Transverse colon (tissue), 4 donors: ENCODE data around the gene MBNL2.

Experiments used
- CTCF ChIP-seq, 5 experiments: fragments of 200-600 bp in 3 of 5; fragments of 450-650 bp in 2 of 5; sonication (generic) in 3 of 5; IDR thresholded peaks; 1 replicate in 2 of 5; 2 replicates in 3 of 5; pipeline ENCODE4 v1.5.1; 2016 to 2017; ENCODE audit warnings: antibody characterized with exemption in 5 of 5, inconsistent platforms in 3 of 5, mild to moderate bottlenecking in 2 of 5, moderate library complexity in 1 of 5
- POLR2AphosphoS5 ChIP-seq, 3 donors: sonication (generic); formaldehyde crosslinking; IDR thresholded peaks; one replicate each; pipeline ENCODE4 v1.6.1; 2016; ENCODE audit warnings: antibody characterized with exemption in 3 of 3

- TF ChIP-seq CTCF (IDR thresholded peaks at IDR 0.05) (no peak), POLR2AphosphoS5 (IDR thresholded peaks at IDR 0.05) (no peak)
Measured at GRCh38 chr13:97284558-97284957, 62.4 kb downstream of the MBNL2 start.
